Activated naive CD4-positive, alpha-beta T cell treated with anti-CD3 and anti-CD28 coated beads, Interleukin-2, amount 10 ng/mL, durations not matched to agents 5 hours and 36 hours (primary cell): ENCODE results near the gene GGT7. TPM values are rescaled to one million over a fixed set of nuclear protein-coding genes. Genes with fewer than 3 reads are reported as not detected.

ENCODE experiments used
- total RNA-seq, 2 experiments: library from RNA; stranded (reverse); gene quantifications; one replicate each; pipeline ENCODE4 v1.2.3, GENCODE V29; 2021

GGT7 gene, protein sequence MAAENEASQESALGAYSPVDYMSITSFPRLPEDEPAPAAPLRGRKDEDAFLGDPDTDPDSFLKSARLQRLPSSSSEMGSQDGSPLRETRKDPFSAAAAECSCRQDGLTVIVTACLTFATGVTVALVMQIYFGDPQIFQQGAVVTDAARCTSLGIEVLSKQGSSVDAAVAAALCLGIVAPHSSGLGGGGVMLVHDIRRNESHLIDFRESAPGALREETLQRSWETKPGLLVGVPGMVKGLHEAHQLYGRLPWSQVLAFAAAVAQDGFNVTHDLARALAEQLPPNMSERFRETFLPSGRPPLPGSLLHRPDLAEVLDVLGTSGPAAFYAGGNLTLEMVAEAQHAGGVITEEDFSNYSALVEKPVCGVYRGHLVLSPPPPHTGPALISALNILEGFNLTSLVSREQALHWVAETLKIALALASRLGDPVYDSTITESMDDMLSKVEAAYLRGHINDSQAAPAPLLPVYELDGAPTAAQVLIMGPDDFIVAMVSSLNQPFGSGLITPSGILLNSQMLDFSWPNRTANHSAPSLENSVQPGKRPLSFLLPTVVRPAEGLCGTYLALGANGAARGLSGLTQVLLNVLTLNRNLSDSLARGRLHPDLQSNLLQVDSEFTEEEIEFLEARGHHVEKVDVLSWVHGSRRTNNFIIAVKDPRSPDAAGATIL
- 10 to 100 TPM; 12.0 to 13.4 TPM for total RNA-seq

DNA sequence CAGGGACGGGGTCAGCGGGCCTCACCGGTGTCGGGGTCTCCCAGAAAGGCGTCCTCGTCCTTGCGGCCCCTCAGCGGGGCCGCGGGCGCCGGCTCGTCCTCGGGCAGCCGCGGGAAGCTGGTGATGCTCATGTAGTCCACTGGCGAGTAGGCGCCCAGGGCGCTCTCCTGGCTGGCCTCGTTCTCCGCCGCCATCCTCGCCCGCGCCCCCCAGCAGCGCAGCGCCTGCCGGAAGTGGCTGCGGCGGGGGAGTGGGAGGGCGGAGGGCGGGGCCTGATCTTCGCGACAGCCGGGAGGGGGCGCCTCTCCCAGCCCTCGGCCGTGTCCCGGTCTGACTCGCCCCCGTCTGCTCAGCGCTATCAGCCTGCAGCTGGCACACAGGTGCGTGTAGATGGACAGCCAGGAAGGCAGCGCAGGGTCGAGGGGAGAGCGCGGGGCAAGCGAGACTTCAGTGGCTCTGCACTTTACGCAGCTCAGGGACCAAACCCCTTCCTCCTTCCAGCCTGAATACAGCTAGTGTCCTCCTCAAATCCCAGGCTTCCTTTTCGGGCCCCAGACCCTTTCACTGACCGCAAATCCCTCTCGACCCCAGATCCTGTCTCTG is at the start of gene GGT7:
Gene GGT7, minus strand, starts transcription at position 235 of the 603 bp plus-strand sequence. Its CDS starts 41 bp downstream, at position 194.

DNA sequence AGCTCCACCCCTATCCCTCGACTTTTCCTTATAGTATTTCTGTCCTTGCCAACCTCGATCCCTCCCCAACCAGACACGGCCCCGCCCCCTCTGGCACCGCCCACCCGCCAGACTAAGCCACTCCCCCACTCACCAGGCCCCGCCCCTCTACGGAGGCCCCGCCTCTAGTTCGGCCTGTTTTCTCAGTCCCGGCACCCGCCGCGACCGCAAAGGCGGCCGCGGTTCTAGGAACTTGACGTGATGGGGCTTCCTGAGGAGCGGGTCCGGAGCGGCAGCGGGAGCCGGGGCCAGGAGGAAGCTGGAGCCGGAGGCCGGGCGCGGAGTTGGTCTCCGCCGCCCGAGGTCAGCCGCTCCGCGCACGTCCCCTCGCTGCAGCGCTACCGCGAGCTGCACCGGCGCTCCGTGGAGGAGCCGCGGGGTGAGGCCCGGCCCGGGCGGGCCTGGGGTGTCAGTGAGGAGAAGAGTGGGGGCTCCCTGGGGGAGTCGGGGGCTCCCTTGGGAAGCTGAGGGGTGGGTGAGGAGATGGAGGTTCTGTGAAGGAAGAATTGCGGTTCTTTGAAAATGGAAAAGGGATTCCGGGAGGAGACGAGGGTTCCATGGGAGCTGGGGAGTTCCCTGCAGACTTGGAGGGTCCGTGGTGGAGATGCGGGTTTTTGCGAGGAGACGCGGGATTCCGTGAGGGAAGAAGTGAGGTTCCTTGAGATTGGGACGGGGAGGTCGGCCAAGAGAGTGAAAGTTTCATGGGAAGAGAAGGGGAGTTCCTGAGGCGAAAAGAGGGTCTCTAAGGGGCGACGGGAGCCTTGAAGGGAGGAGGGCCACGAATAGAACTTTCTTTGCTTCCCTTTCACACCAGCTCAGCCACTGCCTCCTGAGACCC is 4.0 kb upstream of the GGT7 start, which contains the start of gene ACSS2:
Gene ACSS2, plus strand, starts transcription at position 207 of the 877 bp plus-strand sequence. Its CDS starts 34 bp downstream, at position 241.

DNA sequence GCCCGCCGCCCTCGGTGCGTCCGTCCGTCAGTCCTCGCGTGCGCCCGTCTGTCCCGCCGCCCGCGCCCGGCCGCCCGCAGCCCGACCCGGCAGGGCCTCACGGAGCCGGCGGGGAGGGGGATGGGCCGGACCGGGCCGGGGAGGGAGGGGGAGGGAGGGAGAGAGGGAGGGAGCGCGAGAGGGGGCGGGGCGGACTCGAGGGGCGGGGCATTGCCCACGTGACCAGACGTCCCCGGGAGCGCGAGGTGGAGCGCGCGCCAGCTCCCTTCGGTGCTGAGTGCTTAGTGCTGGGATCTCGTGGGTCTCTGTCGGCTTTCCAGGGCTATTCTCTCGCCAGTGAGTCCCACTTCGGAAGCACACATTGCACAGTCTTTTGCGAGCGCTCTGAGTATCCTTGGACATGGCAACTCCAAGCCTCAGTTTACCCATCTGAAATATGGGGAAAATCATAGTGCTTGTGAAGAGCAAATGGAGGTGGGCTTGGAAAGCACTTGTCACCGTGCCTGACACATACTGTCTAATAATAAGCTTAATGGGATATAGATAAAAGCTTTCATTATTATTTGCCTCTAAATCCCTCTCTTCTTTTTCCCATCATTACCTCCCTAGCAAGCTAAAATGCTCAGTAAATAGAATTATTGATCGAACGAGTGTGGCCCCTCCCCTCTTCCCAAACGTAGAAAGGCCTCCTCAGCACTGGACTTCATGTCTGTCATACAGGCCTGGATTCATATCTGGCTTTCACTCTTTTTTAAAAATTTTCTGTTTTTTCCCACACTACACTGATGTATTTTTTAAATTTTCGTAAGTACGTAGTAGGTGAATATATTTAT is 46.9 kb downstream of the GGT7 start, which contains the start of gene NCOA6:
Gene NCOA6, minus strand, starts transcription at position 122 of the 833 bp plus-strand sequence. CDS start 43,296 bp downstream, outside the sequence.

Other genes with a start within 250 kb of the GGT7 start
- gene PIGU, start 195.8 kb downstream of the GGT7 start, total RNA-seq, result 10 to 100 TPM; 14.3 to 15.6 TPM
- 1 to 10 TPM; 3.1 to 3.7 TPM for gene TP53INP2, start 168.5 kb downstream of the GGT7 start, total RNA-seq
- gene NCOA6, start 47.2 kb downstream of the GGT7 start, total RNA-seq, result 10 to 100 TPM; 28.1 to 30.5 TPM
- gene ACSS2, start 3.8 kb upstream of the GGT7 start, total RNA-seq, result 10 to 100 TPM; 62.0 to 64.8 TPM
- gene GSS, start 83.0 kb upstream of the GGT7 start, total RNA-seq, result 10 to 100 TPM; 49.1 to 49.5 TPM
- gene MYH7B, start 83.0 kb upstream of the GGT7 start, total RNA-seq, result under 1 TPM; 0.22 to 0.25 TPM
- 10 to 100 TPM; 47.2 to 48.7 TPM for gene TRPC4AP, start 220.0 kb upstream of the GGT7 start, total RNA-seq